ENCODE data around the gene A2M.

A2M gene

GRCh38 chr12:9118158-9118557 is 2.4 kb upstream of the A2M start:
- no peak overlapping the region for H3K4me3 ChIP-seq (ENCODE audit: low read length)
- DNase-seq = no peak
- H2BK120ac ChIP-seq (ENCODE audit: low read depth, low read length) = no peak overlapping the region
- no peak overlapping the region for H2AK5ac ChIP-seq (ENCODE audit: low read length)
- no peak overlapping the region for H4K5ac ChIP-seq (ENCODE audit: low read length)
- H3K27ac ChIP-seq (ENCODE audit: low read depth, low read length) = no peak overlapping the region
- no peak overlapping the region for H3K18ac ChIP-seq (ENCODE audit: low read length)
- no peak overlapping the region for H4K8ac ChIP-seq (ENCODE audit: low read depth, low read length)
- no peaks in the 10 kb centered on the region for H3K79me1 ChIP-seq (ENCODE audit: low read length)
- H3K36me3 ChIP-seq (ENCODE audit: control insufficient read depth, insufficient read depth, low read length) = no peaks in the 10 kb centered on the region
- H2BK15ac ChIP-seq (replicated peaks; ENCODE audit: low read depth) = no peak overlapping the region
- H3K4me2 ChIP-seq (ENCODE audit: low read length) = no peak overlapping the region
- no peak overlapping the region for H3K56ac ChIP-seq (ENCODE audit: low read length)
- H3K27me3 ChIP-seq (ENCODE audit: insufficient read depth, low read length, poor library complexity) = no peaks in the 10 kb centered on the region
- H3K4ac ChIP-seq (ENCODE audit: low read depth, low read length) = no peak overlapping the region
- H3K79me2 ChIP-seq (ENCODE audit: control insufficient read depth, insufficient read depth, low read length) = no peaks in the 10 kb centered on the region
- H2BK5ac ChIP-seq (ENCODE audit: low read length) = no peak overlapping the region
- no peaks in the 10 kb centered on the region for H3K4me1 ChIP-seq (ENCODE audit: control insufficient read depth, low read depth, low read length)
- H3K9ac ChIP-seq (ENCODE audit: low read length) = no peak overlapping the region
- WGBS (ENCODE audit: extremely low coverage, insufficient coverage, low lambda C conversion rate) = no CpG with 5 or more reads among the region's 3 CpGs
- H3K23ac ChIP-seq (ENCODE audit: low read length) = no peak overlapping the region

GRCh38 chr12:9114946-9115345 is 773 bp downstream of the A2M start:
- H3K4me3 ChIP-seq (ENCODE audit: low read length) = no peak overlapping the region

GRCh38 chr12:9113987-9114309 is 1.8 kb downstream of the A2M start:
- no peaks in the 10 kb centered on the region for H3K79me1 ChIP-seq (ENCODE audit: low read length)
- no peak overlapping the region for H2BK5ac ChIP-seq (ENCODE audit: low read length)
- no peak overlapping the region for H2BK120ac ChIP-seq (ENCODE audit: low read depth, low read length)
- H2BK15ac ChIP-seq (replicated peaks; ENCODE audit: low read depth) = no peak overlapping the region
- no peak overlapping the region for H3K4ac ChIP-seq (ENCODE audit: low read depth, low read length)
- no peak overlapping the region for H3K27ac ChIP-seq (ENCODE audit: low read depth, low read length)
- H4K8ac ChIP-seq (ENCODE audit: low read depth, low read length) = no peak overlapping the region
- no peak overlapping the region for H4K5ac ChIP-seq (ENCODE audit: low read length)
- no peak overlapping the region for H2AK5ac ChIP-seq (ENCODE audit: low read length)
- no peak overlapping the region for H3K4me2 ChIP-seq (ENCODE audit: low read length)
- no peak overlapping the region for H3K18ac ChIP-seq (ENCODE audit: low read length)
- H3K79me2 ChIP-seq (ENCODE audit: control insufficient read depth, insufficient read depth, low read length) = no peaks in the 10 kb centered on the region
- no peak for DNase-seq
- no peaks in the 10 kb centered on the region for H3K27me3 ChIP-seq (ENCODE audit: insufficient read depth, low read length, poor library complexity)
- no peaks in the 10 kb centered on the region for H3K36me3 ChIP-seq (ENCODE audit: control insufficient read depth, insufficient read depth, low read length)
- H3K9ac ChIP-seq (ENCODE audit: low read length) = no peak overlapping the region
- no peak overlapping the region for H3K4me3 ChIP-seq (ENCODE audit: low read length)
- H3K4me1 ChIP-seq (ENCODE audit: control insufficient read depth, low read depth, low read length) = no peaks in the 10 kb centered on the region
- no CpG with 5 or more reads among the region's 1 CpG for WGBS (ENCODE audit: extremely low coverage, insufficient coverage, low lambda C conversion rate)
- no peak overlapping the region for H3K56ac ChIP-seq (ENCODE audit: low read length)
- H3K23ac ChIP-seq (ENCODE audit: low read length) = no peak overlapping the region

More at GRCh38 chr12:9114946-9115345, 773 bp downstream of the A2M start:
- no peak for DNase-seq
- no peak overlapping the region for H3K9ac ChIP-seq (ENCODE audit: low read length)
- no peak overlapping the region for H3K4me2 ChIP-seq (ENCODE audit: low read length)
- no peak overlapping the region for H3K23ac ChIP-seq (ENCODE audit: low read length)
- H3K56ac ChIP-seq (ENCODE audit: low read length) = no peak overlapping the region
- H4K8ac ChIP-seq (ENCODE audit: low read depth, low read length) = no peak overlapping the region
- H2BK120ac ChIP-seq (ENCODE audit: low read depth, low read length) = no peak overlapping the region
- H3K4me1 ChIP-seq (ENCODE audit: control insufficient read depth, low read depth, low read length) = no peaks in the 10 kb centered on the region
- no peak overlapping the region for H4K5ac ChIP-seq (ENCODE audit: low read length)
- no peaks in the 10 kb centered on the region for H3K27me3 ChIP-seq (ENCODE audit: insufficient read depth, low read length, poor library complexity)
- no peak overlapping the region for H2BK15ac ChIP-seq (replicated peaks; ENCODE audit: low read depth)
- no peak overlapping the region for H2AK5ac ChIP-seq (ENCODE audit: low read length)
- no peak overlapping the region for H3K4ac ChIP-seq (ENCODE audit: low read depth, low read length)
- H3K79me2 ChIP-seq (ENCODE audit: control insufficient read depth, insufficient read depth, low read length) = no peaks in the 10 kb centered on the region
- H3K79me1 ChIP-seq (ENCODE audit: low read length) = no peaks in the 10 kb centered on the region
- no peaks in the 10 kb centered on the region for H3K36me3 ChIP-seq (ENCODE audit: control insufficient read depth, insufficient read depth, low read length)
- no peak overlapping the region for H3K27ac ChIP-seq (ENCODE audit: low read depth, low read length)
- H2BK5ac ChIP-seq (ENCODE audit: low read length) = no peak overlapping the region
- no peak overlapping the region for H3K18ac ChIP-seq (ENCODE audit: low read length)

- H3K4me3 ChIP-seq (ENCODE audit: low read length) = no peak overlapping the region
- no peak overlapping the region for H4K5ac ChIP-seq (ENCODE audit: low read length)
- H2BK15ac ChIP-seq (replicated peaks; ENCODE audit: low read depth) = no peak overlapping the region
- no peak overlapping the region for H3K27ac ChIP-seq (ENCODE audit: low read depth, low read length)
- H3K27me3 ChIP-seq (ENCODE audit: insufficient read depth, low read length, poor library complexity) = no peaks in the 10 kb centered on the region
- H3K79me1 ChIP-seq (ENCODE audit: low read length) = no peaks in the 10 kb centered on the region
- no peak overlapping the region for H3K4ac ChIP-seq (ENCODE audit: low read depth, low read length)
- no peak overlapping the region for H2AK5ac ChIP-seq (ENCODE audit: low read length)
- WGBS (ENCODE audit: extremely low coverage, insufficient coverage, low lambda C conversion rate) = no CpG with 5 or more reads among the region's 7 CpGs
- H2BK5ac ChIP-seq (ENCODE audit: low read length) = no peak overlapping the region
- no peak overlapping the region for H3K18ac ChIP-seq (ENCODE audit: low read length)
- no peak overlapping the region for H3K4me2 ChIP-seq (ENCODE audit: low read length)
- no peaks in the 10 kb centered on the region for H3K79me2 ChIP-seq (ENCODE audit: control insufficient read depth, insufficient read depth, low read length)
- no peaks in the 10 kb centered on the region for H3K4me1 ChIP-seq (ENCODE audit: control insufficient read depth, low read depth, low read length)
- no peak overlapping the region for H3K23ac ChIP-seq (ENCODE audit: low read length)
- no peak for DNase-seq
- H4K8ac ChIP-seq (ENCODE audit: low read depth, low read length) = no peak overlapping the region
- no peaks in the 10 kb centered on the region for H3K36me3 ChIP-seq (ENCODE audit: control insufficient read depth, insufficient read depth, low read length)
- no peak overlapping the region for H3K9ac ChIP-seq (ENCODE audit: low read length)
- no peak overlapping the region for H2BK120ac ChIP-seq (ENCODE audit: low read depth, low read length)
- H3K56ac ChIP-seq (ENCODE audit: low read length) = no peak overlapping the region
These were observed 2.3 kb downstream of the A2M start for GRCh38 chr12:9113296-9113986.

GRCh38 chr12:9112076-9112853 is 3.5 kb downstream of the A2M start:
- H3K4me1 ChIP-seq (ENCODE audit: control insufficient read depth, low read depth, low read length) = no peaks in the 10 kb centered on the region
- no CpG with 5 or more reads among the region's 6 CpGs for WGBS (ENCODE audit: extremely low coverage, insufficient coverage, low lambda C conversion rate)

More at GRCh38 chr12:9112076-9112853, 3.5 kb downstream of the A2M start:
- Histone ChIP-seq H3K27me3 (ENCODE audit: insufficient read depth, low read length, poor library complexity) (no peaks in the 10 kb centered on the region), H3K9ac (ENCODE audit: low read length) (no peak overlapping the region), H4K5ac (ENCODE audit: low read length) (no peak overlapping the region), H2AK5ac (ENCODE audit: low read length) (no peak overlapping the region), H4K8ac (ENCODE audit: low read depth, low read length) (no peak overlapping the region), H3K79me1 (ENCODE audit: low read length) (no peaks in the 10 kb centered on the region), H3K36me3 (ENCODE audit: control insufficient read depth, insufficient read depth, low read length) (no peaks in the 10 kb centered on the region), H3K56ac (ENCODE audit: low read length) (no peak overlapping the region), H3K27ac (ENCODE audit: low read depth, low read length) (no peak overlapping the region), H2BK15ac (replicated peaks; ENCODE audit: low read depth) (no peak overlapping the region), H3K4me2 (ENCODE audit: low read length) (no peak overlapping the region), H3K4ac (ENCODE audit: low read depth, low read length) (no peak overlapping the region), H3K18ac (ENCODE audit: low read length) (no peak overlapping the region), H2BK5ac (ENCODE audit: low read length) (no peak overlapping the region), H3K79me2 (ENCODE audit: control insufficient read depth, insufficient read depth, low read length) (no peaks in the 10 kb centered on the region), H2BK120ac (ENCODE audit: low read depth, low read length) (no peak overlapping the region), H3K4me3 (ENCODE audit: low read length) (no peak overlapping the region), H3K23ac (ENCODE audit: low read length) (no peak overlapping the region)
- no peak for DNase-seq

All from mesendoderm (in vitro differentiated cells).